ENCODE measurements around the gene PNKP.
"Not testable (repeated sequence)": the region's sequence is repeated elsewhere in the genome, so short reads cannot be mapped to it uniquely, and the experiment has no call there.

The PNKP gene

GRCh38 chr19:49845414-49845813 lies 22.0 kb downstream of the PNKP start:
- no peak for DNase-seq (ENCODE audit: low read depth)

GRCh38 chr19:49844138-49845095 lies 23.0 kb downstream of the PNKP start:
- DNase-seq (ENCODE audit: low read depth): no peak

- DNase-seq (ENCODE audit: low read depth): no peak
Observed at GRCh38 chr19:49843265-49843664, 24.1 kb downstream of the PNKP start.

GRCh38 chr19:49840736-49841249 lies 26.6 kb downstream of the PNKP start:
- DNase-seq (ENCODE audit: low read depth): no peak

- DNase-seq (ENCODE audit: low read depth): no peak
Observed at GRCh38 chr19:49840321-49840720, 27.1 kb downstream of the PNKP start.

GRCh38 chr19:49839713-49840112 lies 27.7 kb downstream of the PNKP start:
- DNase-seq (ENCODE audit: low read depth): no peak

GRCh38 chr19:49838885-49839588 lies 28.3 kb downstream of the PNKP start:
- no peak for DNase-seq (ENCODE audit: low read depth)

- DNase-seq (ENCODE audit: low read depth): no peak
Observed at GRCh38 chr19:49837425-49837824, 30.0 kb downstream of the PNKP start.

- no peak for DNase-seq (ENCODE audit: low read depth)
Observed at GRCh38 chr19:49837009-49837310, 30.4 kb downstream of the PNKP start.

- DNase-seq (ENCODE audit: low read depth): no peak
Observed at GRCh38 chr19:49836176-49837008, 31.0 kb downstream of the PNKP start.

- no peak for DNase-seq (ENCODE audit: low read depth)
Observed at GRCh38 chr19:49835562-49835961, 31.8 kb downstream of the PNKP start.

- DNase-seq (ENCODE audit: low read depth): no peak
Observed at GRCh38 chr19:49833599-49833998, 33.8 kb downstream of the PNKP start.

- no peak for DNase-seq (ENCODE audit: low read depth)
Observed at GRCh38 chr19:49832556-49832955, 34.8 kb downstream of the PNKP start.

GRCh38 chr19:49831592-49831991 lies 35.8 kb downstream of the PNKP start:
- no peak for DNase-seq (ENCODE audit: low read depth)

- DNase-seq (ENCODE audit: low read depth): no peak
Observed at GRCh38 chr19:49830766-49831165, 36.6 kb downstream of the PNKP start.

- DNase-seq (ENCODE audit: low read depth): no peak
Observed at GRCh38 chr19:49829721-49830120, 37.7 kb downstream of the PNKP start.

- DNase-seq (ENCODE audit: low read depth): no peak
Observed at GRCh38 chr19:49829200-49829599, 38.2 kb downstream of the PNKP start.

GRCh38 chr19:49827034-49827433 lies 40.3 kb downstream of the PNKP start:
- DNase-seq (ENCODE audit: low read depth): no peak

GRCh38 chr19:49824662-49825061 lies 42.7 kb downstream of the PNKP start:
- DNase-seq (ENCODE audit: low read depth): no peak

- DNase-seq (ENCODE audit: low read depth): no peak
Observed at GRCh38 chr19:49823472-49823871, 43.9 kb downstream of the PNKP start.

GRCh38 chr19:49820125-49820524 lies 47.3 kb downstream of the PNKP start:
- no peak for DNase-seq (ENCODE audit: low read depth)

GRCh38 chr19:49819452-49820115 lies 47.8 kb downstream of the PNKP start:
- not testable (repeated sequence) for DNase-seq (ENCODE audit: low read depth)
